Tibial artery (tissue), 4 donors: ENCODE results near the gene SHISA9.

Source experiments
- DNase-seq, 2 donors: peaks; one replicate each; pipeline ENCODE4 v3.0.0-alpha.2; 2019
- H3K27ac ChIP-seq, 2 donors: fragments of 200-600 bp; sonication (generic) in 1 of 2; 1 replicate in 1 of 2; 2 replicates in 1 of 2; pipeline ENCODE4 v1.5.1; 2018 to 2019; ENCODE audit warnings: mild to moderate bottlenecking in 1 of 2
- H3K27me3 ChIP-seq, 2 donors: fragments of 200-600 bp; sonication (generic) in 1 of 2; one replicate each; pipeline versions ENCODE4 v1.5.1 to v1.6.0; 2016 to 2019
- H3K36me3 ChIP-seq, 3 donors: fragments of 200-600 bp; sonication (generic) in 2 of 3; one replicate each; pipeline ENCODE4 v1.5.1; 2016 to 2019; ENCODE audit warnings: mild to moderate bottlenecking in 2 of 3
- H3K4me1 ChIP-seq, 4 donors: fragments of 200-600 bp; sonication (generic) in 2 of 4; 1 replicate in 3 of 4; 2 replicates in 1 of 4; pipeline ENCODE4 v1.5.1; 2016 to 2019
- H3K4me3 ChIP-seq, 2 donors: fragments of 200-600 bp; sonication (generic) in 1 of 2; 1 replicate in 1 of 2; 2 replicates in 1 of 2; pipeline ENCODE4 v1.5.1; 2018 to 2019; ENCODE audit warnings: mild to moderate bottlenecking in 2 of 2
- H3K9me3 ChIP-seq, 3 donors: fragments of 200-600 bp; sonication (generic) in 1 of 3; one replicate each; pipeline ENCODE4 v1.5.1; 2016 to 2019
- CTCF ChIP-seq, 2 experiments: fragments of 200-600 bp in 1 of 2; fragments of 450-650 bp in 1 of 2; IDR thresholded peaks; one replicate each; pipeline ENCODE4 v1.5.1; 2017 to 2019; ENCODE audit warnings: antibody characterized with exemption in 2 of 2, mild to moderate bottlenecking in 1 of 2, moderate library complexity in 1 of 2
- intact Hi-C: fragments of 100-400 bp; cut with DNase I; formaldehyde crosslinking; loops from one replicate; pipeline ENCODE4 v1.15.0; 2023; ENCODE audit warnings: low total_unique reads

The SHISA9 gene

GRCh38 chr16:13146829-13147228 is 245.4 kb downstream of the SHISA9 start:
- H3K27me3 ChIP-seq, result no peaks in the 10 kb centered on the region
- no peaks in the 10 kb centered on the region for H3K36me3 ChIP-seq
- intact Hi-C loops, result no loop called here
- no peak for TF ChIP-seq CTCF (IDR thresholded peaks at IDR 0.05)
- no peaks in the 10 kb centered on the region for H3K9me3 ChIP-seq
- H3K4me1 ChIP-seq, result no peaks in the 10 kb centered on the region
- no peak overlapping the region for H3K4me3 ChIP-seq
- no peak overlapping the region for H3K27ac ChIP-seq
- no peak for DNase-seq

GRCh38 chr16:13148294-13148693 is 246.9 kb downstream of the SHISA9 start:
- Histone ChIP-seq H3K36me3 (no peaks in the 10 kb centered on the region), H3K27me3 (no peaks in the 10 kb centered on the region), H3K4me1 (no peaks in the 10 kb centered on the region), H3K27ac (no peak overlapping the region), H3K4me3 (no peak overlapping the region), H3K9me3 (no peaks in the 10 kb centered on the region)
- intact Hi-C loops, result no loop called here
- no peak for TF ChIP-seq CTCF (IDR thresholded peaks at IDR 0.05)
- DNase-seq, result no peak

GRCh38 chr16:13148836-13149235 is 247.4 kb downstream of the SHISA9 start:
- no peaks in the 10 kb centered on the region for H3K4me1 ChIP-seq
- intact Hi-C loops, result no loop called here
- TF ChIP-seq CTCF (IDR thresholded peaks at IDR 0.05), result no peak
- H3K4me3 ChIP-seq, result no peak overlapping the region
- no peaks in the 10 kb centered on the region for H3K27me3 ChIP-seq
- no peaks in the 10 kb centered on the region for H3K9me3 ChIP-seq
- H3K36me3 ChIP-seq, result no peaks in the 10 kb centered on the region
- H3K27ac ChIP-seq, result no peak overlapping the region
- DNase-seq, result no peak

GRCh38 chr16:13150181-13150885 is 248.9 kb downstream of the SHISA9 start:
- H3K36me3 ChIP-seq, result no peaks in the 10 kb centered on the region

GRCh38 chr16:13153696-13154095 is 252.3 kb downstream of the SHISA9 start:
- Histone ChIP-seq H3K27me3 (no peaks in the 10 kb centered on the region), H3K4me1 (no peaks in the 10 kb centered on the region), H3K36me3 (no peaks in the 10 kb centered on the region), H3K4me3 (no peak overlapping the region), H3K9me3 (no peaks in the 10 kb centered on the region), H3K27ac (no peak overlapping the region)
- DNase-seq, result no peak
- intact Hi-C loops, result no loop called here
- TF ChIP-seq CTCF (IDR thresholded peaks at IDR 0.05), result no peak

More at GRCh38 chr16:13150181-13150885, 248.9 kb downstream of the SHISA9 start:
- no peaks in the 10 kb centered on the region for H3K9me3 ChIP-seq
- TF ChIP-seq CTCF (IDR thresholded peaks at IDR 0.05), result no peak
- H3K27ac ChIP-seq, result no peak overlapping the region
- intact Hi-C loops, result no loop called here
- H3K27me3 ChIP-seq, result no peaks in the 10 kb centered on the region
- H3K4me1 ChIP-seq, result no peaks in the 10 kb centered on the region
- no peak for DNase-seq
- H3K4me3 ChIP-seq, result no peak overlapping the region

GRCh38 chr16:13154799-13155198 is 253.4 kb downstream of the SHISA9 start:
- Histone ChIP-seq H3K4me1 (no peaks in the 10 kb centered on the region), H3K27me3 (no peaks in the 10 kb centered on the region), H3K27ac (no peak overlapping the region), H3K36me3 (no peaks in the 10 kb centered on the region), H3K4me3 (no peak overlapping the region), H3K9me3 (no peaks in the 10 kb centered on the region)
- intact Hi-C loops, result no loop called here
- DNase-seq, result no peak
- no peak for TF ChIP-seq CTCF (IDR thresholded peaks at IDR 0.05)
